ENCODE results near the gene ZNF684.

DNA sequence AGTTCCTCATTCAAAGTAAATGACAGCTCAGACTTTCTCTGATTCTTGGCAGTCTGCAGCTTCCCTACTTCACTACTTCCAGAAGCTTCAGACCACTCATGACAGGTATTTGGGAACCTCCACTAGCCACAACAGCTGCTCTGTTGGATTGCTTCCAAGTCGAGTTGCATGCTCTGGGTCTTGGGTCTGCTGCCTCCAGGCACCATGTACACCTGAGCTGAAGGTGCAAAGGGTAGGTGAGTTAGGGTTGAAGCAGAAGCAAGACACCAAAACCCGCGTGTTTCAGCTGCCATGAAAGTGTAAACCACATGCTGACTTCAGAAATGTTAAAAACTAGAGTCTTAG lies 62.7 kb downstream of the ZNF684 start:
- no peak for TF ChIP-seq POLR2AphosphoS5 (IDR thresholded peaks at IDR 0.05; ENCODE audit: low read depth, low read length)
- no peak for TF ChIP-seq TAF1 (IDR thresholded peaks at IDR 0.05; ENCODE audit: borderline replicate concordance, insufficient read depth, low read length)
- TF ChIP-seq, protein P1, sequence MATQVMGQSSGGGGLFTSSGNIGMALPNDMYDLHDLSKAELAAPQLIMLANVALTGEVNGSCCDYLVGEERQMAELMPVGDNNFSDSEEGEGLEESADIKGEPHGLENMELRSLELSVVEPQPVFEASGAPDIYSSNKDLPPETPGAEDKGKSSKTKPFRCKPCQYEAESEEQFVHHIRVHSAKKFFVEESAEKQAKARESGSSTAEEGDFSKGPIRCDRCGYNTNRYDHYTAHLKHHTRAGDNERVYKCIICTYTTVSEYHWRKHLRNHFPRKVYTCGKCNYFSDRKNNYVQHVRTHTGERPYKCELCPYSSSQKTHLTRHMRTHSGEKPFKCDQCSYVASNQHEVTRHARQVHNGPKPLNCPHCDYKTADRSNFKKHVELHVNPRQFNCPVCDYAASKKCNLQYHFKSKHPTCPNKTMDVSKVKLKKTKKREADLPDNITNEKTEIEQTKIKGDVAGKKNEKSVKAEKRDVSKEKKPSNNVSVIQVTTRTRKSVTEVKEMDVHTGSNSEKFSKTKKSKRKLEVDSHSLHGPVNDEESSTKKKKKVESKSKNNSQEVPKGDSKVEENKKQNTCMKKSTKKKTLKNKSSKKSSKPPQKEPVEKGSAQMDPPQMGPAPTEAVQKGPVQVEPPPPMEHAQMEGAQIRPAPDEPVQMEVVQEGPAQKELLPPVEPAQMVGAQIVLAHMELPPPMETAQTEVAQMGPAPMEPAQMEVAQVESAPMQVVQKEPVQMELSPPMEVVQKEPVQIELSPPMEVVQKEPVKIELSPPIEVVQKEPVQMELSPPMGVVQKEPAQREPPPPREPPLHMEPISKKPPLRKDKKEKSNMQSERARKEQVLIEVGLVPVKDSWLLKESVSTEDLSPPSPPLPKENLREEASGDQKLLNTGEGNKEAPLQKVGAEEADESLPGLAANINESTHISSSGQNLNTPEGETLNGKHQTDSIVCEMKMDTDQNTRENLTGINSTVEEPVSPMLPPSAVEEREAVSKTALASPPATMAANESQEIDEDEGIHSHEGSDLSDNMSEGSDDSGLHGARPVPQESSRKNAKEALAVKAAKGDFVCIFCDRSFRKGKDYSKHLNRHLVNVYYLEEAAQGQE (IDR thresholded peaks at IDR 0.05; ENCODE audit: insufficient read depth in 1 of 2, low read depth in 2 of 2, low read length in 2 of 2): no peak
